Tibial nerve (tissue), 4 donors: Measurements from ENCODE around the gene CBL. TPM values are rescaled to one million over a fixed set of nuclear protein-coding genes. Genes with fewer than 3 reads are reported as not detected.
"Not testable (repeated sequence)": the region's sequence is repeated elsewhere in the genome, so short reads cannot be mapped to it uniquely, and the experiment has no call there.

ENCODE experiments used
- DNase-seq, 2 donors: peaks; one replicate each; pipeline ENCODE4 v3.0.0-alpha.2; 2019; ENCODE audit warnings: low spot score in 2 of 2
- H3K27ac ChIP-seq, 4 donors: fragments of 200-600 bp; sonication (generic) in 3 of 4; one replicate each; pipeline ENCODE4 v1.5.1; 2017 to 2019; ENCODE audit warnings: mild to moderate bottlenecking in 1 of 4
- H3K27me3 ChIP-seq, 2 donors: fragments of 200-600 bp; sonication (generic) in 1 of 2; one replicate each; pipeline versions ENCODE4 v1.5.1 to v1.6.0; 2017 to 2019
- H3K36me3 ChIP-seq, 3 donors: fragments of 200-600 bp; sonication (generic); one replicate each; pipeline ENCODE4 v1.5.1; 2018 to 2019
- H3K4me1 ChIP-seq, 4 donors: fragments of 200-600 bp; sonication (generic) in 3 of 4; one replicate each; pipeline ENCODE4 v1.5.1; 2017 to 2019
- H3K4me3 ChIP-seq, 4 donors: fragments of 200-600 bp; sonication (generic) in 3 of 4; one replicate each; pipeline ENCODE4 v1.5.1; 2017 to 2019; ENCODE audit warnings: mild to moderate bottlenecking in 1 of 4, moderate library complexity in 1 of 4
- H3K9me3 ChIP-seq, 4 donors: fragments of 200-600 bp; sonication (generic) in 3 of 4; one replicate each; pipeline ENCODE4 v1.5.1; 2017 to 2019
- CTCF ChIP-seq, 5 experiments: fragments of 200-600 bp in 3 of 5; fragments of 450-650 bp in 2 of 5; sonication (generic) in 3 of 5; IDR thresholded peaks; one replicate each; pipeline ENCODE4 v1.5.1; 2016 to 2019; ENCODE audit warnings: antibody characterized with exemption in 5 of 5, mild to moderate bottlenecking in 3 of 5, moderate library complexity in 2 of 5
- EP300 ChIP-seq, 2 donors: sonication (generic); formaldehyde crosslinking; IDR thresholded peaks; one replicate each; pipeline ENCODE4 v1.6.1; 2017; ENCODE audit warnings: antibody characterized with exemption in 2 of 2, mild to moderate bottlenecking in 1 of 2
- POLR2A ChIP-seq, 2 donors: fragments of 450-650 bp; IDR thresholded peaks; one replicate each; pipeline ENCODE4 v1.6.1; 2017; ENCODE audit warnings: antibody characterized with exemption in 2 of 2, mild to moderate bottlenecking in 2 of 2, moderate library complexity in 2 of 2
- WGBS, 2 donors: methylation state at CpG; one replicate each; pipeline ENCODE4 v1.1.5; 2018; 5-methylcytosine and 5-hydroxymethylcytosine counted together
- total RNA-seq, 4 donors: library from RNA; depleted of rRNA; stranded (reverse); fragments of >200 nt; gene quantifications; one replicate each; pipeline ENCODE4 v1.1.0, GENCODE V29; 2016

Gene CBL
- total RNA-seq, 4 donors from 2014 or later, result 14.2 to 19.2 (median 16.0) TPM

- DNase-seq, result no peak
- TF ChIP-seq POLR2A (IDR thresholded peaks at IDR 0.05), result no peak
- TF ChIP-seq CTCF (IDR thresholded peaks at IDR 0.05), result no peak
- no peak for TF ChIP-seq EP300 (IDR thresholded peaks at IDR 0.05)
- no peaks in the 10 kb centered on the region for H3K36me3 ChIP-seq
- 24 to 31% methylated on average over 6 of the region's 6 CpGs for WGBS, 2 donors
- H3K27ac ChIP-seq, result no peak overlapping the region
- no peak overlapping the region for H3K4me3 ChIP-seq
- peaks cover 0 to 4% (median 0%) of the 10 kb centered on the region in 4 donors for H3K4me1 ChIP-seq
- no peaks in the 10 kb centered on the region for H3K27me3 ChIP-seq
- no peaks in the 10 kb centered on the region for H3K9me3 ChIP-seq
These were observed 10.5 kb upstream of the CBL start for GRCh38 chr11:119195680-119196079.

GRCh38 chr11:119196833-119197483, 9.2 kb upstream of the CBL start:
- TF ChIP-seq POLR2A (IDR thresholded peaks at IDR 0.05), result no peak
- peak; percentile 70 to 81 (median 75) for TF ChIP-seq CTCF (IDR thresholded peaks at IDR 0.05)
- peak in 1 of 2 donors; percentile 42 for TF ChIP-seq EP300 (IDR thresholded peaks at IDR 0.05)
- Histone ChIP-seq H3K36me3 (no peaks in the 10 kb centered on the region), H3K4me3 (no peak overlapping the region), H3K9me3 (no peaks in the 10 kb centered on the region), H3K27ac (no peak overlapping the region), H3K27me3 (no peaks in the 10 kb centered on the region), H3K4me1 (peaks cover 0 to 4% (median 0%) of the 10 kb centered on the region in 4 donors)
- 45 to 47% methylated on average over 5 of the region's 5 CpGs for WGBS, 2 donors
- DNase-seq, result peak in 1 of 2 donors; percentile 87

GRCh38 chr11:119198925-119199324, 7.2 kb upstream of the CBL start:
- no peak for DNase-seq
- peaks cover 0 to 4% (median 0%) of the 10 kb centered on the region in 4 donors for H3K4me1 ChIP-seq
- 81 to 87% methylated on average over 6 of the region's 6 CpGs for WGBS, 2 donors
- no peaks in the 10 kb centered on the region for H3K36me3 ChIP-seq
- no peaks in the 10 kb centered on the region for H3K9me3 ChIP-seq
- TF ChIP-seq POLR2A (IDR thresholded peaks at IDR 0.05), result no peak
- no peak for TF ChIP-seq EP300 (IDR thresholded peaks at IDR 0.05)
- TF ChIP-seq CTCF (IDR thresholded peaks at IDR 0.05), result no peak
- no peak overlapping the region for H3K4me3 ChIP-seq
- no peaks in the 10 kb centered on the region for H3K27me3 ChIP-seq
- no peak overlapping the region for H3K27ac ChIP-seq

GRCh38 chr11:119201236-119201635, 4.9 kb upstream of the CBL start:
- H3K4me3 ChIP-seq, DNase-seq, H3K27me3 ChIP-seq, H3K27ac ChIP-seq, H3K9me3 ChIP-seq, H3K36me3 ChIP-seq: not testable (repeated sequence)
- whole genome bisulfite sequencing, 2 donors, result 75 to 80% methylated on average over 5 of the region's 5 CpGs
- peaks cover 0 to 12% (median 4%) of the 10 kb centered on the region in 4 donors for H3K4me1 ChIP-seq

- Histone ChIP-seq H3K9me3 (no peaks in the 10 kb centered on the region), H3K4me1 (peaks cover 0 to 14% (median 6%) of the 10 kb centered on the region in 4 donors), H3K4me3 (no peak overlapping the region), H3K36me3 (no peaks in the 10 kb centered on the region), H3K27ac (no peak overlapping the region), H3K27me3 (no peaks in the 10 kb centered on the region)
- DNase-seq, result no peak
- 83 to 85% methylated on average over 7 of the region's 7 CpGs for WGBS, 2 donors
- no peak for TF ChIP-seq EP300 (IDR thresholded peaks at IDR 0.05)
- TF ChIP-seq POLR2A (IDR thresholded peaks at IDR 0.05), result no peak
- no peak for TF ChIP-seq CTCF (IDR thresholded peaks at IDR 0.05)
These were observed 3.6 kb upstream of the CBL start for GRCh38 chr11:119202554-119202953.
